NK-92 treated with Interleukin-12 subunit alpha and Interleukin-12 subunit beta, amount 100 ng/mL, for 24 hours (cell line): Measurements from ENCODE around the gene VPS26C.
A peak's percentile ranks its signal among the peaks of the same experiment; 100 is the strongest.

Experiments
- DNase-seq: peaks from one replicate; lab custom pipeline; 2025; lab: John Stamatoyannopoulos, UW

VPS26C gene

GRCh38 chr21:37264808-37265207 is 2.3 kb downstream of the VPS26C start:
- DNase-seq, result no peak

- DNase-seq, result no peak
Measured at GRCh38 chr21:37263827-37264600, 3.1 kb downstream of the VPS26C start.

GRCh38 chr21:37259426-37259825 is 7.7 kb downstream of the VPS26C start:
- no peak for DNase-seq

- DNase-seq, result peak; percentile 89
Measured at GRCh38 chr21:37257967-37258877, 8.9 kb downstream of the VPS26C start.

GRCh38 chr21:37257511-37257966 is 9.6 kb downstream of the VPS26C start:
- DNase-seq, result no peak

- no peak for DNase-seq
Measured at GRCh38 chr21:37253991-37254390, 13.1 kb downstream of the VPS26C start.

GRCh38 chr21:37251294-37251634 is 15.9 kb downstream of the VPS26C start:
- no peak for DNase-seq

GRCh38 chr21:37249112-37249904 is 17.8 kb downstream of the VPS26C start:
- no peak for DNase-seq

- no peak for DNase-seq
Measured at GRCh38 chr21:37248298-37248697, 18.8 kb downstream of the VPS26C start.

- no peak for DNase-seq
Measured at GRCh38 chr21:37245151-37245550, 22.0 kb downstream of the VPS26C start.

GRCh38 chr21:37244501-37245095 is 22.5 kb downstream of the VPS26C start:
- no peak for DNase-seq

GRCh38 chr21:37243961-37244360 is 23.2 kb downstream of the VPS26C start:
- no peak for DNase-seq

- no peak for DNase-seq
Measured at GRCh38 chr21:37241426-37241825, 25.7 kb downstream of the VPS26C start.

- DNase-seq, result no peak
Measured at GRCh38 chr21:37240978-37241377, 26.2 kb downstream of the VPS26C start.

- no peak for DNase-seq
Measured at GRCh38 chr21:37237764-37238163, 29.4 kb downstream of the VPS26C start.

- no peak for DNase-seq
Measured at GRCh38 chr21:37237346-37237745, 29.8 kb downstream of the VPS26C start.

GRCh38 chr21:37233551-37234146 is 33.5 kb downstream of the VPS26C start:
- no peak for DNase-seq

- no peak for DNase-seq
Measured at GRCh38 chr21:37232274-37233018, 34.7 kb downstream of the VPS26C start.

GRCh38 chr21:37231671-37232070 is 35.5 kb downstream of the VPS26C start:
- no peak for DNase-seq

GRCh38 chr21:37231249-37231645 is 35.9 kb downstream of the VPS26C start:
- DNase-seq, result no peak
